Neural progenitor cell (in vitro differentiated cells): ENCODE measurements around the gene INO80C. TPM values are rescaled to one million over a fixed set of nuclear protein-coding genes. Genes with fewer than 3 reads are reported as not detected.

ENCODE experiments used
- DNase-seq: peaks from one replicate; pipeline ENCODE4 v3.0.0-alpha.2; 2016; ENCODE audit warnings: low spot score
- H2AFZ ChIP-seq: fragments of 200-600 bp; sonication (generic); replicated peaks from 2 replicates; pipeline ENCODE4 v1.6.1; 2016; ENCODE audit warnings: antibody characterized with exemption
- H3F3A ChIP-seq: fragments of 200-600 bp; sonication (generic); 2 replicates; pipeline ENCODE4 v1.6.1; 2016; ENCODE audit warnings: antibody characterized with exemption, low read depth
- H3K27ac ChIP-seq: fragments of 200-600 bp; sonication (generic); 2 replicates; pipeline ENCODE4 v1.5.1; 2016; ENCODE audit warnings: mild to moderate bottlenecking
- H3K27me3 ChIP-seq: fragments of 200-600 bp; sonication (generic); 2 replicates; pipeline ENCODE4 v1.6.1; 2016; ENCODE audit warnings: mild to moderate bottlenecking, moderate library complexity
- H3K36me3 ChIP-seq: fragments of 200-600 bp; sonication (generic); 2 replicates; pipeline ENCODE4 v1.5.1; 2016
- H3K4me1 ChIP-seq: fragments of 200-600 bp; sonication (generic); 2 replicates; pipeline ENCODE4 v1.6.1; 2016; ENCODE audit warnings: mixed run types
- H3K4me2 ChIP-seq: fragments of 200-600 bp; sonication (generic); 2 replicates; pipeline ENCODE4 v1.6.1; 2016
- H3K4me3 ChIP-seq: fragments of 200-600 bp; sonication (generic); 2 replicates; pipeline ENCODE4 v1.5.1; 2016
- H3K79me2 ChIP-seq: fragments of 200-600 bp; sonication (generic); 2 replicates; pipeline ENCODE4 v1.6.1; 2016; ENCODE audit warnings: low read depth
- H3K9ac ChIP-seq: fragments of 200-600 bp; sonication (generic); 2 replicates; pipeline ENCODE4 v1.6.1; 2016
- H3K9me3 ChIP-seq: fragments of 200-600 bp; sonication (generic); 2 replicates; pipeline ENCODE4 v1.5.1; 2016; ENCODE audit warnings: low read depth
- H4K20me1 ChIP-seq: fragments of 200-600 bp; sonication (generic); 2 replicates; pipeline ENCODE4 v1.6.1; 2016; ENCODE audit warnings: low read depth
- H3K27ac Mint-ChIP-seq: 3 replicates; pipeline ENCODE4 v1.8.0; 2021; ENCODE audit warnings: mixed read lengths
- H3K27me3 Mint-ChIP-seq: 2 replicates; pipeline ENCODE4 v1.8.0; 2022; ENCODE audit warnings: low read depth, mild to moderate bottlenecking, inconsistent platforms, moderate library complexity, mixed read lengths; ENCODE audit not compliant: insufficient read depth
- H3K36me3 Mint-ChIP-seq: 3 replicates; pipeline ENCODE4 v1.8.0; 2021; ENCODE audit warnings: mixed read lengths
- H3K4me1 Mint-ChIP-seq: 3 replicates; pipeline ENCODE4 v1.8.0; 2021; ENCODE audit warnings: mixed read lengths
- H3K4me3 Mint-ChIP-seq: 3 replicates; pipeline ENCODE4 v1.8.0; 2021; ENCODE audit warnings: mild to moderate bottlenecking, moderate library complexity, mixed read lengths
- H3K9me3 Mint-ChIP-seq: 3 replicates; pipeline ENCODE4 v1.8.0; 2020; ENCODE audit warnings: mixed read lengths
- EZH2 ChIP-seq: fragments of 200-600 bp; sonication (generic); IDR thresholded peaks from 2 replicates; pipeline ENCODE4 v1.6.1; 2017; ENCODE audit warnings: antibody characterized with exemption, mild to moderate bottlenecking, moderate library complexity
- EZH2phosphoT487 ChIP-seq: fragments of 200-600 bp; sonication (generic); IDR thresholded peaks from 2 replicates; pipeline ENCODE4 v1.6.1; 2017; ENCODE audit warnings: antibody characterized with exemption
- total RNA-seq: library from RNA; depleted of rRNA; stranded (reverse); fragments of >200 nt; gene quantifications from 2 replicates; pipeline ENCODE4 v1.2.3, GENCODE V29; 2015; ENCODE audit warnings: low replicate concordance
- TF ChIP-seq, protein P1 (sequence below): fragments of 200-600 bp; sonication (generic); IDR thresholded peaks from 2 replicates; pipeline ENCODE4 v1.5.1; 2017; ENCODE audit warnings: antibody characterized with exemption, mild to moderate bottlenecking

The INO80C gene
- total RNA-seq, 1 donor from 2014 or later = 13.2 TPM

DNA sequence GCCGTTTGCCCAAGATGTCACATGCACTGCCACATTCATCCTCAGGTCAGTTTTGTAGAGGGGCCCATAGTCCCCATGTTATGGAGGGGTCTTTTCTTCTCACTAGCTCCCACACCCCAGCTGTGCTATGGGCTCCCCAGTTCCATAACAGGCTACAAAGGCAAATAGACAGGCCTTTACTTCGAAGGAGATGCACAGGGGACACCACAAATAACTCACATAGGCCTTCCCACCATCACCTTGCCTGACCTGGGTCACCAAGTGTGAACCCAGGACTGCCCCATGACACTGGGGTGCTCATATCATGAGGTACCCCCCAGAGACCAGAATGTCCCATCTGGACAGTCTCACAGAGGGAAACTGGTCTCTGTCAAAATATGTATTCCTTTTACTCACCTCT lies 15.0 kb upstream of the INO80C start:
- no peak overlapping the region for H3K27ac ChIP-seq
- no peaks in the 10 kb centered on the region for H4K20me1 ChIP-seq
- H3K36me3 Mint-ChIP-seq = no peaks in the 10 kb centered on the region
- TF ChIP-seq EZH2 = no peak
- TF ChIP-seq, protein P1, sequence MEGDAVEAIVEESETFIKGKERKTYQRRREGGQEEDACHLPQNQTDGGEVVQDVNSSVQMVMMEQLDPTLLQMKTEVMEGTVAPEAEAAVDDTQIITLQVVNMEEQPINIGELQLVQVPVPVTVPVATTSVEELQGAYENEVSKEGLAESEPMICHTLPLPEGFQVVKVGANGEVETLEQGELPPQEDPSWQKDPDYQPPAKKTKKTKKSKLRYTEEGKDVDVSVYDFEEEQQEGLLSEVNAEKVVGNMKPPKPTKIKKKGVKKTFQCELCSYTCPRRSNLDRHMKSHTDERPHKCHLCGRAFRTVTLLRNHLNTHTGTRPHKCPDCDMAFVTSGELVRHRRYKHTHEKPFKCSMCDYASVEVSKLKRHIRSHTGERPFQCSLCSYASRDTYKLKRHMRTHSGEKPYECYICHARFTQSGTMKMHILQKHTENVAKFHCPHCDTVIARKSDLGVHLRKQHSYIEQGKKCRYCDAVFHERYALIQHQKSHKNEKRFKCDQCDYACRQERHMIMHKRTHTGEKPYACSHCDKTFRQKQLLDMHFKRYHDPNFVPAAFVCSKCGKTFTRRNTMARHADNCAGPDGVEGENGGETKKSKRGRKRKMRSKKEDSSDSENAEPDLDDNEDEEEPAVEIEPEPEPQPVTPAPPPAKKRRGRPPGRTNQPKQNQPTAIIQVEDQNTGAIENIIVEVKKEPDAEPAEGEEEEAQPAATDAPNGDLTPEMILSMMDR = no peak
- no peak for TF ChIP-seq EZH2phosphoT487
- no peak overlapping the region for H2AFZ ChIP-seq
- H3K4me3 ChIP-seq = no peak overlapping the region
- no peaks in the 10 kb centered on the region for H3K9me3 ChIP-seq
- peaks cover 28% of the 10 kb centered on the region for H3K4me1 ChIP-seq
- no peaks in the 10 kb centered on the region for H3K79me2 ChIP-seq
- peaks cover 10% of the 10 kb centered on the region for H3K27me3 Mint-ChIP-seq
- no peaks in the 10 kb centered on the region for H3K9me3 Mint-ChIP-seq
- H3K4me1 Mint-ChIP-seq = peaks cover 42% of the 10 kb centered on the region
- no peaks in the 10 kb centered on the region for H3K27me3 ChIP-seq
- H3K36me3 ChIP-seq = no peaks in the 10 kb centered on the region
- no peak overlapping the region for H3K4me2 ChIP-seq
- H3K27ac Mint-ChIP-seq = no peak overlapping the region
- no peak overlapping the region for H3K9ac ChIP-seq
- H3F3A ChIP-seq = peaks cover 13% of the 10 kb centered on the region
- no peak overlapping the region for H3K4me3 Mint-ChIP-seq
- no peak for DNase-seq

- H3K4me3 Mint-ChIP-seq = no peak overlapping the region
- no peak overlapping the region for H3K27ac Mint-ChIP-seq
- Histone ChIP-seq H4K20me1 (no peaks in the 10 kb centered on the region), H3F3A (peaks cover 13% of the 10 kb centered on the region), H3K9ac (no peak overlapping the region), H2AFZ (no peak overlapping the region), H3K27ac (no peak overlapping the region), H3K4me3 (no peak overlapping the region), H3K9me3 (no peaks in the 10 kb centered on the region), H3K79me2 (no peaks in the 10 kb centered on the region), H3K27me3 (no peaks in the 10 kb centered on the region), H3K36me3 (no peaks in the 10 kb centered on the region), H3K4me1 (peaks cover 36% of the 10 kb centered on the region), H3K4me2 (no peak overlapping the region)
- H3K36me3 Mint-ChIP-seq = no peaks in the 10 kb centered on the region
- H3K4me1 Mint-ChIP-seq = peaks cover 42% of the 10 kb centered on the region
- TF ChIP-seq, protein P1 = no peak
- TF ChIP-seq EZH2phosphoT487 (no peak), EZH2 (no peak)
- H3K27me3 Mint-ChIP-seq = peaks cover 10% of the 10 kb centered on the region
- DNase-seq = no peak
- no peaks in the 10 kb centered on the region for H3K9me3 Mint-ChIP-seq
These were observed 14.1 kb upstream of the INO80C start for GRCh38 chr18:35511833-35512232.

DNA sequence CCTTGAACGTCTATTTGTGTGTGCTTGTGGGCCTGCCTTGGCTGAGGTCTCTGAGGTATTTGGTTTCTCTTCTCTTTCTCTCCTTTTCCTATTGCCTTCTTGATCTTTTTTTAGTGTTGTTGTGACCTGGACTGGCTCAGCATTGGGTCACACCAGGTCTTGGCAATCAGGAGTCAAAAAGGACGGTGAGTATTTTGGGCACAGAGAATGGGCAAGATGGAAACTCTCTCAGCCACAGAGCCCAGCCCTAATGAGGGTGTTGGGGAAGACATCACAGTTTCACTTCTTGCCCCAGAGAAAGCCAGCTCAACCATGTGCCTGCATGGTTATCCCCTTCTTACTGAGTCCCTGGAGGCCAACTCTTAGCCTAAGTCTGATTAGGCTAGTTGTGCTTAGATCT lies 13.7 kb upstream of the INO80C start:
- H3K27ac ChIP-seq = no peak overlapping the region
- H3K9me3 ChIP-seq = no peaks in the 10 kb centered on the region
- no peaks in the 10 kb centered on the region for H4K20me1 ChIP-seq
- no peak overlapping the region for H3K4me2 ChIP-seq
- peaks cover 10% of the 10 kb centered on the region for H3K27me3 Mint-ChIP-seq
- no peaks in the 10 kb centered on the region for H3K36me3 ChIP-seq
- no peaks in the 10 kb centered on the region for H3K9me3 Mint-ChIP-seq
- no peak for DNase-seq
- no peaks in the 10 kb centered on the region for H3K27me3 ChIP-seq
- no peak overlapping the region for H3K9ac ChIP-seq
- H3F3A ChIP-seq = peaks cover 13% of the 10 kb centered on the region
- H3K4me3 ChIP-seq = no peak overlapping the region
- H3K27ac Mint-ChIP-seq = peak overlapping the region; percentile 18
- peaks cover 36% of the 10 kb centered on the region for H3K4me1 ChIP-seq
- H2AFZ ChIP-seq = no peak overlapping the region
- TF ChIP-seq EZH2 (no peak), EZH2phosphoT487 (no peak)
- TF ChIP-seq, protein P1 = no peak
- no peaks in the 10 kb centered on the region for H3K79me2 ChIP-seq
- H3K4me3 Mint-ChIP-seq = no peak overlapping the region
- peaks cover 42% of the 10 kb centered on the region for H3K4me1 Mint-ChIP-seq
- no peaks in the 10 kb centered on the region for H3K36me3 Mint-ChIP-seq
